Osteoblast (primary cell): Measurements from ENCODE around the gene MID1. TPM values are rescaled to one million over a fixed set of nuclear protein-coding genes. Genes with fewer than 3 reads are reported as not detected.

Source experiments
- DNase-seq: peaks from one replicate; pipeline ENCODE4 v3.0.0; 2011; ENCODE audit warnings: low spot score, mixed read lengths; ENCODE audit not compliant: insufficient read length; ENCODE audit errors: missing footprints
- H2AFZ ChIP-seq: 2 replicates; pipeline ENCODE4 v1.6.0; 2011; ENCODE audit warnings: mild to moderate bottlenecking, low read length
- H3K27ac ChIP-seq: 2 replicates; pipeline ENCODE4 v1.5.1; 2011; ENCODE audit warnings: mild to moderate bottlenecking, low read depth, low read length, moderate library complexity
- H3K27me3 ChIP-seq: 2 replicates; pipeline ENCODE4 v1.6.0; 2012; ENCODE audit warnings: mild to moderate bottlenecking, control low read depth, inconsistent platforms, low read length, moderate library complexity; ENCODE audit not compliant: insufficient read depth
- H3K36me3 ChIP-seq: 2 replicates; pipeline ENCODE4 v1.5.1; 2011; ENCODE audit warnings: mild to moderate bottlenecking, low read length, control low read depth, moderate library complexity; ENCODE audit not compliant: insufficient read depth
- H3K4me1 ChIP-seq: 2 replicates; pipeline ENCODE4 v1.5.1; 2011; ENCODE audit warnings: mild to moderate bottlenecking, low read length, control low read depth, moderate library complexity; ENCODE audit not compliant: insufficient read depth
- H3K4me2 ChIP-seq: 2 replicates; pipeline ENCODE4 v1.6.0; 2011; ENCODE audit warnings: mild to moderate bottlenecking, low read length; ENCODE audit not compliant: insufficient read depth
- H3K4me3 ChIP-seq: fragments of 200-600 bp; sonication (generic); 3 replicates; pipeline ENCODE4 v1.5.1; 2012; ENCODE audit warnings: mild to moderate bottlenecking, low read length, inconsistent platforms; ENCODE audit not compliant: insufficient read depth
- H3K79me2 ChIP-seq: 2 replicates; pipeline ENCODE4 v1.6.0; 2012; ENCODE audit warnings: mild to moderate bottlenecking, low read length, control low read depth, inconsistent platforms; ENCODE audit not compliant: insufficient read depth
- H3K9me3 ChIP-seq: 2 replicates; pipeline ENCODE4 v1.5.1; 2011; ENCODE audit warnings: low read depth, low read length, control low read depth
- H4K20me1 ChIP-seq: 2 replicates; pipeline ENCODE4 v1.6.0; 2012; ENCODE audit warnings: mild to moderate bottlenecking, low read length, control low read depth; ENCODE audit not compliant: insufficient read depth
- CTCF ChIP-seq: IDR thresholded peaks from 2 replicates; pipeline ENCODE4 v1.5.1; 2011; ENCODE audit warnings: mild to moderate bottlenecking, low read depth, low read length, moderate library complexity; ENCODE audit errors: extremely low read depth
- total RNA-seq: library from RNA; depleted of rRNA; stranded (reverse); fragments of >200 nt; gene quantifications from 2 replicates; pipeline ENCODE4 v1.2.3, GENCODE V29; 2012

The MID1 gene
- total RNA-seq, 1 donor = 26.8 TPM

DNA sequence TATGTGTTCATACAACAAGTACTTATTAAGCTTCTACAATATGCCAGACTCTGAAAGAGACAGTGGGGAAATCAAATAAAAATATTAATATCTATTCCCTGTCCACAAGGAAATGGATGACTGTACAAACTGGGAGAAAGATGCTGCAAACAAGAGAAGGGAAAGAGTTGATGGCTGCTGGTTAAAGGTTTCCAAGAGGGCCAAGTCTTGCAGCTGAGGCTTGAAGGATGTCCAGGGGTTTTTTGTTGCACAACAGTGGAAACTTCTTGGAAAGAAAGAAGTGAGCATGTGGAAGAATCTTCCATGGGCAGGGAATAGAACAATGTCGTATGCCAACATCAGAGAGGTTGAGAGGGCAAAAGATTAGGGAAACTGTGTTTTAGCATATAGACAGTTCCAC, 95.8 kb downstream of the MID1 start:
- H3K4me2 ChIP-seq = no peak overlapping the region
- H3K4me1 ChIP-seq = peaks cover 4% of the 10 kb centered on the region
- H3K27ac ChIP-seq = no peak overlapping the region
- H2AFZ ChIP-seq = no peak overlapping the region
- H3K27me3 ChIP-seq = no peaks in the 10 kb centered on the region
- H3K4me3 ChIP-seq = no peak overlapping the region
- no peak for TF ChIP-seq CTCF
- no peak for DNase-seq
- no peaks in the 10 kb centered on the region for H4K20me1 ChIP-seq
- H3K9me3 ChIP-seq = no peaks in the 10 kb centered on the region
- H3K36me3 ChIP-seq = no peaks in the 10 kb centered on the region
- no peaks in the 10 kb centered on the region for H3K79me2 ChIP-seq

GRCh38 chrX:10519761-10520160, 100.6 kb downstream of the MID1 start:
- no peak overlapping the region for H3K4me2 ChIP-seq
- no peaks in the 10 kb centered on the region for H4K20me1 ChIP-seq
- H3K79me2 ChIP-seq = no peaks in the 10 kb centered on the region
- no peak overlapping the region for H3K27ac ChIP-seq
- no peaks in the 10 kb centered on the region for H3K36me3 ChIP-seq
- no peak overlapping the region for H2AFZ ChIP-seq
- no peaks in the 10 kb centered on the region for H3K27me3 ChIP-seq
- DNase-seq = no peak
- no peaks in the 10 kb centered on the region for H3K9me3 ChIP-seq
- peaks cover 1% of the 10 kb centered on the region for H3K4me1 ChIP-seq
- no peak overlapping the region for H3K4me3 ChIP-seq
- TF ChIP-seq CTCF = no peak

- H3K4me2 ChIP-seq = no peak overlapping the region
Measured at GRCh38 chrX:10519278-10519677, 101.1 kb downstream of the MID1 start.

GRCh38 chrX:10518073-10518472, 102.3 kb downstream of the MID1 start:
- Histone ChIP-seq H3K4me3 (no peak overlapping the region), H4K20me1 (no peaks in the 10 kb centered on the region), H3K36me3 (no peaks in the 10 kb centered on the region), H3K4me1 (peaks cover 3% of the 10 kb centered on the region), H3K27ac (no peak overlapping the region), H3K27me3 (no peaks in the 10 kb centered on the region), H2AFZ (no peak overlapping the region), H3K9me3 (no peaks in the 10 kb centered on the region), H3K4me2 (no peak overlapping the region), H3K79me2 (no peaks in the 10 kb centered on the region)
- DNase-seq = no peak
- no peak for TF ChIP-seq CTCF

More at GRCh38 chrX:10519278-10519677, 101.1 kb downstream of the MID1 start:
- H3K9me3 ChIP-seq = no peaks in the 10 kb centered on the region
- no peak overlapping the region for H2AFZ ChIP-seq
- H4K20me1 ChIP-seq = no peaks in the 10 kb centered on the region
- H3K36me3 ChIP-seq = no peaks in the 10 kb centered on the region
- no peaks in the 10 kb centered on the region for H3K27me3 ChIP-seq
- H3K27ac ChIP-seq = no peak overlapping the region
- no peaks in the 10 kb centered on the region for H3K79me2 ChIP-seq
- H3K4me3 ChIP-seq = no peak overlapping the region
- H3K4me1 ChIP-seq = peaks cover 3% of the 10 kb centered on the region
- no peak for TF ChIP-seq CTCF
- DNase-seq = no peak
